Peyer's patch (tissue), 4 donors: ENCODE data around the gene C1orf122.

Source experiments
- CTCF ChIP-seq, 6 experiments: fragments of 450-650 bp in 4 of 6; fragments of 200-600 bp in 2 of 6; sonication (generic) in 1 of 6; IDR thresholded peaks; one replicate each; pipeline ENCODE4 v1.5.1; 2017 to 2019; ENCODE audit warnings: antibody characterized with exemption in 6 of 6, mild to moderate bottlenecking in 3 of 6, moderate library complexity in 1 of 6
- POLR2A ChIP-seq, 2 donors: fragments of 450-650 bp; IDR thresholded peaks; one replicate each; pipeline ENCODE4 v1.5.1; 2017; ENCODE audit warnings: antibody characterized with exemption in 2 of 2, mild to moderate bottlenecking in 2 of 2, moderate library complexity in 2 of 2

- no peak for TF ChIP-seq CTCF (IDR thresholded peaks at IDR 0.05)
- no peak for TF ChIP-seq POLR2A (IDR thresholded peaks at IDR 0.05)
Measured at GRCh38 chr1:37776946-37777516, 30.6 kb upstream of the C1orf122 start.
